Fibroblast of lung (primary cell): ENCODE data around the gene CAMTA1. TPM values are rescaled to one million over a fixed set of nuclear protein-coding genes. Genes with fewer than 3 reads are reported as not detected.

Source experiments
- DNase-seq, 2 donors: peaks; one replicate each; pipeline versions ENCODE4 v3.0.0 to v3.0.0-alpha.2; 2010; ENCODE audit warnings: low read depth in 2 of 2
- H2AFZ ChIP-seq: 2 replicates; pipeline ENCODE4 v1.5.1; 2012; ENCODE audit warnings: low read length, control low read depth, inconsistent platforms
- H3K27ac ChIP-seq: 2 replicates; pipeline ENCODE4 v1.5.1; 2011; ENCODE audit warnings: low read length, control low read depth; ENCODE audit not compliant: insufficient read depth
- H3K27me3 ChIP-seq: 2 replicates; pipeline ENCODE4 v1.5.1; 2011; ENCODE audit warnings: mild to moderate bottlenecking, low read length; ENCODE audit not compliant: control insufficient read depth, insufficient read depth
- H3K36me3 ChIP-seq: 2 replicates; pipeline ENCODE4 v1.5.1; 2011; ENCODE audit warnings: low read length; ENCODE audit not compliant: control insufficient read depth, insufficient read depth
- H3K4me1 ChIP-seq: 2 replicates; pipeline ENCODE4 v1.5.1; 2011; ENCODE audit warnings: low read length; ENCODE audit not compliant: control insufficient read depth, insufficient read depth; ENCODE audit errors: extremely low read depth
- H3K4me2 ChIP-seq: 2 replicates; pipeline ENCODE4 v1.5.1; 2011; ENCODE audit warnings: low read length, control low read depth; ENCODE audit not compliant: insufficient read depth; ENCODE audit errors: extremely low read depth
- H3K4me3 ChIP-seq, 4 experiments: fragments of 200-600 bp in 1 of 4; sonication (generic) in 1 of 4; replicated peaks in 1 of 4; 2 replicates each; pipeline ENCODE4 v1.5.1; 2011 to 2016; ENCODE audit warnings: low read length in 4 of 4, low read depth in 3 of 4, mild to moderate bottlenecking in 3 of 4, control low read depth in 2 of 4, inconsistent platforms in 1 of 4, mixed read lengths in 1 of 4; ENCODE audit not compliant: insufficient read depth in 1 of 4; ENCODE audit errors: control extremely low read depth in 1 of 4
- H3K79me2 ChIP-seq: 2 replicates; pipeline ENCODE4 v1.5.1; 2012; ENCODE audit warnings: mild to moderate bottlenecking, low read length, inconsistent platforms; ENCODE audit not compliant: control insufficient read depth, insufficient read depth
- H3K9ac ChIP-seq: 2 replicates; pipeline ENCODE4 v1.5.1; 2011; ENCODE audit warnings: mild to moderate bottlenecking, low read length, control low read depth; ENCODE audit not compliant: insufficient read depth
- H3K9me3 ChIP-seq: 2 replicates; pipeline ENCODE4 v1.5.1; 2012; ENCODE audit warnings: low read depth, low read length; ENCODE audit not compliant: control insufficient read depth, insufficient read depth
- H4K20me1 ChIP-seq: 2 replicates; pipeline ENCODE4 v1.5.1; 2011; ENCODE audit warnings: low read length; ENCODE audit not compliant: control insufficient read depth, insufficient read depth; ENCODE audit errors: extremely low read depth
- EZH2 ChIP-seq: IDR thresholded peaks from 2 replicates; pipeline ENCODE4 v1.5.1; 2012; ENCODE audit warnings: low read length, control low read depth, mild to moderate bottlenecking; ENCODE audit errors: missing control alignments
- polyA plus RNA-seq, 2 donors: library from polyadenylated mRNA; depleted of rRNA in 1 of 2; stranded (reverse) in 1 of 2; unstranded in 1 of 2; fragments of >200 nt; gene quantifications; 2 replicates each; pipeline ENCODE4 v1.2.1, GENCODE V29; 2011 to 2012; ENCODE audit warnings: missing spikeins in 1 of 2
- total RNA-seq: library from RNA; depleted of rRNA; stranded (reverse); fragments of >200 nt; gene quantifications from 2 replicates; pipeline ENCODE4 v1.2.1, GENCODE V29; 2014
- TF ChIP-seq, protein P1 (sequence below), 2 donors: IDR thresholded peaks in 1 of 2; conservative IDR thresholded peaks in 1 of 2; 1 replicate in 1 of 2; 2 replicates in 1 of 2; pipeline ENCODE4 v1.5.1; 2011 to 2012; ENCODE audit warnings: low read length in 2 of 2, control low read depth in 1 of 2, inconsistent platforms in 1 of 2, low read depth in 1 of 2, mild to moderate bottlenecking in 1 of 2

Gene CAMTA1
- total and polyA plus RNA-seq, 2 donors (not counting 1 experiment from before 2014, with no cell fraction given): 47.6 to 86.0 TPM

DNA sequence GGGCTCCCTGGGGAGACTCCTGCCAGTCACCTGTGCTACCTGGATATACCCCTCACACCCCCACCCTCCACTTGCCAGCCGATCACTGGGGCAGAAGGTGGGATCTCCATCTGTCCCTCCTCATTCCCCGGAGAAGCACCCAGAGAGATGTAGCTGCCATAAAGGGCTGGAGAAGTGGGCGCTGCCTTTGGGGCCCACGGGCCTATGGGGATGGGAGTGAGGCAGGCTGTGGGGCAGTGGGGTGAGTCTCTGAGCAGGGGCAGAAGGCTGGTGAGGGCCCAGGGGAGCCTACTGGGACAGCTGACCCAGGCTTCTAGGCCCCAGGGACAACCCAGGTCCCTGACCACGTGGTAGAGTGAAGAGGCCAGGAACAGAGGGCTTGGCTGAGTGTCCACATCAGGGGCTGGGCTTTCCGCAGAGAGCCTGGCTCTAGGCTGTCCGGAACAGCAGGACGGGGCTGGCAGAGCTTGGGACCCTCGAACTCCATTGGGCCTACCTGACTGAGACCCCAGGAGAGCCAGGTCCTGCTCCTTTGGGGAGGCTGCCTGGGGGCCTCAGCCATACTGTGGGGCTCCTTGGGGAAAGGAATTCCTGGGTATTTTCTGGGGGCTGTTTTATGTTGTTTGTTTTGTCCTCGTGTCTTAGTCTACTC is 780.0 kb downstream of the CAMTA1 start:
- no peak overlapping the region for H3K27ac ChIP-seq
- no peak overlapping the region for H2AFZ ChIP-seq
- H3K36me3 ChIP-seq: no peaks in the 10 kb centered on the region
- no peaks in the 10 kb centered on the region for H4K20me1 ChIP-seq
- H3K9ac ChIP-seq: no peak overlapping the region
- H3K79me2 ChIP-seq: no peaks in the 10 kb centered on the region
- H3K4me1 ChIP-seq: no peaks in the 10 kb centered on the region
- H3K27me3 ChIP-seq: no peaks in the 10 kb centered on the region
- H3K9me3 ChIP-seq: peaks cover 1% of the 10 kb centered on the region
- no peak for TF ChIP-seq EZH2
- TF ChIP-seq, protein P1, sequence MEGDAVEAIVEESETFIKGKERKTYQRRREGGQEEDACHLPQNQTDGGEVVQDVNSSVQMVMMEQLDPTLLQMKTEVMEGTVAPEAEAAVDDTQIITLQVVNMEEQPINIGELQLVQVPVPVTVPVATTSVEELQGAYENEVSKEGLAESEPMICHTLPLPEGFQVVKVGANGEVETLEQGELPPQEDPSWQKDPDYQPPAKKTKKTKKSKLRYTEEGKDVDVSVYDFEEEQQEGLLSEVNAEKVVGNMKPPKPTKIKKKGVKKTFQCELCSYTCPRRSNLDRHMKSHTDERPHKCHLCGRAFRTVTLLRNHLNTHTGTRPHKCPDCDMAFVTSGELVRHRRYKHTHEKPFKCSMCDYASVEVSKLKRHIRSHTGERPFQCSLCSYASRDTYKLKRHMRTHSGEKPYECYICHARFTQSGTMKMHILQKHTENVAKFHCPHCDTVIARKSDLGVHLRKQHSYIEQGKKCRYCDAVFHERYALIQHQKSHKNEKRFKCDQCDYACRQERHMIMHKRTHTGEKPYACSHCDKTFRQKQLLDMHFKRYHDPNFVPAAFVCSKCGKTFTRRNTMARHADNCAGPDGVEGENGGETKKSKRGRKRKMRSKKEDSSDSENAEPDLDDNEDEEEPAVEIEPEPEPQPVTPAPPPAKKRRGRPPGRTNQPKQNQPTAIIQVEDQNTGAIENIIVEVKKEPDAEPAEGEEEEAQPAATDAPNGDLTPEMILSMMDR (conservative IDR thresholded peaks at IDR 0.05 in 1 of 2, IDR thresholded peaks at IDR 0.05 in 1 of 2; ENCODE audit: low read depth in 1 of 2, low read length in 2 of 2): no peak
- H3K4me2 ChIP-seq: no peak overlapping the region
- no peak overlapping the region for H3K4me3 ChIP-seq
- DNase-seq: no peak

DNA sequence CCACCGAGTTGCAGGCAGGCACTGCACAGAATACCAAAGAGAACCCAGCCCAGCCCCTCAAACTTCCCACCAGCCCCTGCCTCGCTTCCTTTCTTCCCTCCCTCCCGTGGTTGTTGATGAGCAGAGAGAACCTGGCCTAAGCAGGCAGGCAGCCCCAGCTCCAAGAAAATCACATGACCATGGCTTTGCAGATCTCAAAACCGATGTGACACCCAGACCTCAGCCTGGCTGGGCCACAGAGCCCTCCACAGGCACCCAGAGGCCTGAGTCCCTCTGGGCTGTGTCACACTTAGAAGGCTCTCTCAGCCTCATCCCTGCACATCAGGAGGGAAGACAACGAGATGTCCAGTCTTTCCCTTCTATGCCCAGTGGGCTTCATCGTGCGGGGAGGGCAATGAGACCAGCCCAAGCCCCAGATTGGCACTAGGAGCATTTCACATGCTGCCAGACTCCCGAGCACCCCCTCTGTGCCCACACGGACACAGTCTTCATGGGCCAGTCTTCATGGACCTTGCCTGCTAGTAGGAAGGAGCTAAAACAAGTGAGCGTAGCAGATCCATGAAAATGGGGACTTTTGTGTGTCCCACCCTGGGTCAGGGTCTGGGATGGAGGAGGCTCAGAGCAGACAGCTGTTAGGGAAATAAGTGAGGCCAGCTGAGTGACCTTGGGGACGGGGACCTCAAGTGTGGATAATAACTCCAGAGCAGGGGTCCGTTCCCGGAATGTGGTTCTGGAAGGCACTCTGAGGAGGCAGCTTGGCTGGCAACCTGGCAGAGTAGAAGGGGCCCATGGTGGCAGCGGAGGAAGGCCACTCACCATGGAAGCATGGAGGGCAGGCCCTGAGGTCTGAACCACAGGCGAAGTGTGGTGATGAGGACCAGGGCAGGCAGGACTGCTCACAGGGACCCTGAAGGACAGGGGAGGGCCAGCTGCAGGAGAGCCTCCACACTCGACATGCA is 781.4 kb downstream of the CAMTA1 start:
- TF ChIP-seq EZH2: no peak
- TF ChIP-seq, protein P1 (conservative IDR thresholded peaks at IDR 0.05 in 1 of 2, IDR thresholded peaks at IDR 0.05 in 1 of 2; ENCODE audit: low read depth in 1 of 2, low read length in 2 of 2): no peak
- DNase-seq: no peak

DNA sequence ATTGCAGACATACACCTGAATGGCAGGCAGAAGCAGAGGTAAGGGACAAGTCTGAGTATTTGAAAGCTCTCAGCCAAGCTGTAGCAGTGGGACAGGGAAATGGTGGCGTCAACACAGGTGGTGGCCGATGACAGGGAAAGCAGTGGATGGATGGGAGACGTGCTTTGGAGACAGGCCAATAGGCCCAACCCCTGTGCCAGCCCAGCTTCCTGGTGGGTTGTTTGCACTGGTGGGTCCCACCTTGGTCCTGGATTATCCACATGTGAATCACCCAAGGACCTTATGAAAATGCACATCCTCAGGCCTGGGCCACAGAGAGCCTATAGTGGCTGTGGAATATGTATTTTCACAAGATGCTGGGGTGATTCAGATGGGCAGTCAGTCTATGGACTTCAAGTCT is 782.1 kb downstream of the CAMTA1 start:
- TF ChIP-seq EZH2: no peak
- TF ChIP-seq, protein P1 (conservative IDR thresholded peaks at IDR 0.05 in 1 of 2, IDR thresholded peaks at IDR 0.05 in 1 of 2; ENCODE audit: low read depth in 1 of 2, low read length in 2 of 2): no peak
- Histone ChIP-seq H3K27me3 (no peaks in the 10 kb centered on the region), H2AFZ (no peak overlapping the region), H3K27ac (no peak overlapping the region), H3K79me2 (no peaks in the 10 kb centered on the region), H3K4me1 (no peaks in the 10 kb centered on the region), H3K36me3 (no peaks in the 10 kb centered on the region), H3K4me3 (no peak overlapping the region), H3K9ac (no peak overlapping the region), H3K4me2 (no peak overlapping the region), H3K9me3 (peaks cover 1% of the 10 kb centered on the region), H4K20me1 (no peaks in the 10 kb centered on the region)
- no peak for DNase-seq

More for the DNA sequence above, 781.4 kb downstream of the CAMTA1 start:
- H2AFZ ChIP-seq: no peak overlapping the region
- H3K9ac ChIP-seq: no peak overlapping the region
- no peaks in the 10 kb centered on the region for H4K20me1 ChIP-seq
- H3K36me3 ChIP-seq: no peaks in the 10 kb centered on the region
- no peak overlapping the region for H3K27ac ChIP-seq
- H3K4me1 ChIP-seq: no peaks in the 10 kb centered on the region
- H3K9me3 ChIP-seq: peaks cover 1% of the 10 kb centered on the region
- H3K79me2 ChIP-seq: no peaks in the 10 kb centered on the region
- no peak overlapping the region for H3K4me3 ChIP-seq
- no peak overlapping the region for H3K4me2 ChIP-seq
- no peaks in the 10 kb centered on the region for H3K27me3 ChIP-seq
